ENCODE measurements around the gene RBCK1. TPM values are rescaled to one million over a fixed set of nuclear protein-coding genes. Genes with fewer than 3 reads are reported as not detected.
A peak's percentile ranks its signal among the peaks of the same experiment; 100 is the strongest.

RBCK1 gene
- total RNA-seq, 1 experiment from 2014 or later = 91.0 TPM

GRCh38 chr20:416950-417800, 9.1 kb downstream of the RBCK1 start:
- no peak for DNase-seq (ENCODE audit: low read depth)

- no peak for DNase-seq (ENCODE audit: low read depth)
These were observed 9.8 kb downstream of the RBCK1 start for GRCh38 chr20:417801-418342.

- DNase-seq (ENCODE audit: low read depth) = no peak
These were observed 10.8 kb downstream of the RBCK1 start for GRCh38 chr20:418858-419365.

GRCh38 chr20:419556-420165, 11.6 kb downstream of the RBCK1 start:
- DNase-seq (ENCODE audit: low read depth) = no peak

- DNase-seq (ENCODE audit: low read depth) = no peak
These were observed 12.1 kb downstream of the RBCK1 start for GRCh38 chr20:420166-420620.

GRCh38 chr20:420721-421574, 12.8 kb downstream of the RBCK1 start:
- no peak for DNase-seq (ENCODE audit: low read depth)

- DNase-seq (ENCODE audit: low read depth) = no peak
These were observed 13.7 kb downstream of the RBCK1 start for GRCh38 chr20:421685-422250.

- no peak for DNase-seq (ENCODE audit: low read depth)
These were observed 18.5 kb downstream of the RBCK1 start for GRCh38 chr20:426566-426965.

- no peak for DNase-seq (ENCODE audit: low read depth)
These were observed 19.3 kb downstream of the RBCK1 start for GRCh38 chr20:427401-427800.

GRCh38 chr20:427849-428657, 20.0 kb downstream of the RBCK1 start:
- no peak for DNase-seq (ENCODE audit: low read depth)

GRCh38 chr20:428658-429200, 20.6 kb downstream of the RBCK1 start:
- no peak for DNase-seq (ENCODE audit: low read depth)

GRCh38 chr20:430091-430999, 22.2 kb downstream of the RBCK1 start:
- no peak for DNase-seq (ENCODE audit: low read depth)

GRCh38 chr20:431012-431904, 23.2 kb downstream of the RBCK1 start:
- DNase-seq (ENCODE audit: low read depth) = peak; percentile 65

- DNase-seq (ENCODE audit: low read depth) = no peak
These were observed 24.1 kb downstream of the RBCK1 start for GRCh38 chr20:432208-432607.

- no peak for DNase-seq (ENCODE audit: low read depth)
These were observed 24.7 kb downstream of the RBCK1 start for GRCh38 chr20:432677-433299.

GRCh38 chr20:433300-433975, 25.3 kb downstream of the RBCK1 start:
- DNase-seq (ENCODE audit: low read depth) = peak; percentile 30

- DNase-seq (ENCODE audit: low read depth) = no peak
These were observed 26.1 kb downstream of the RBCK1 start for GRCh38 chr20:434221-434620.

Measured in LHCN-M2 (cell line).